Measurements from ENCODE around the gene ZSCAN12. TPM values are rescaled to one million over a fixed set of nuclear protein-coding genes. Genes with fewer than 3 reads are reported as not detected.

Gene ZSCAN12
- total and polyA plus RNA-seq, 2 experiments from 2014 or later: 2.0 to 7.3 TPM

DNA sequence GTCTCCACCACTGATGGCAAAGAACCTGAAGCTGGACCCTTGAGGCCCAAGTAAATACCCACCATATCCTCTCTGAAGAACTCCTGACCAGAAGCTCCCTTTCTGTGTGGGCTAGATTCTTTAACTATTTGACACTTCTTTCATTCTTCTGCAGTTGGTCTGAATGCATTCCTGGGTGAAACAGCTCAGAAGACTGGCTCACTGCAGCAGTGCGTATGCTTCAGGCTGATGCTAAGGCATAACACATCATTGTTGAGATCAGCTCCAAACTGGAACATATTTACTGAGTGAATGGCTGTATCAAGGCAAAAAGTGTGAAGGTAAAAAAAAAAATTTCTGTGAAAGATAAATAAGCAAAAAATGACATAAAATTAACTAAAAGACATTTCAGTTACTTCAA, 24.0 kb upstream of the ZSCAN12 start:
- H3K4me1 Mint-ChIP-seq: no peaks in the 10 kb centered on the region
- Histone ChIP-seq H3K27ac (ENCODE audit: low read depth) (no peak overlapping the region), H2AFZ (no peak overlapping the region), H3K4me1 (ENCODE audit: insufficient read depth) (no peaks in the 10 kb centered on the region), H4K20me1 (replicated peaks; ENCODE audit: insufficient read depth) (0 out of 2 replicates have a peak, but pooled peaks cover 3% of the 10 kb centered on the region), H3K36me3 (ENCODE audit: insufficient read depth) (no peaks in the 10 kb centered on the region), H3K9me2 (ENCODE audit: insufficient read depth) (no peaks in the 10 kb centered on the region), H3K27me3 (ENCODE audit: insufficient read depth) (no peaks in the 10 kb centered on the region), H3K4me3 (no peak overlapping the region), H3K4me2 (no peak overlapping the region), H3K79me2 (replicated peaks; ENCODE audit: insufficient read depth) (no peaks in the 10 kb centered on the region), H3F3A (replicated peaks; ENCODE audit: low read depth) (no peaks in the 10 kb centered on the region)
- DNase-seq (ENCODE audit: low spot score): no peak
- TF ChIP-seq ZNF114 (CRISPR knock-in tag; IDR thresholded peaks at IDR 0.05): no peak
- TF ChIP-seq, protein P1, sequence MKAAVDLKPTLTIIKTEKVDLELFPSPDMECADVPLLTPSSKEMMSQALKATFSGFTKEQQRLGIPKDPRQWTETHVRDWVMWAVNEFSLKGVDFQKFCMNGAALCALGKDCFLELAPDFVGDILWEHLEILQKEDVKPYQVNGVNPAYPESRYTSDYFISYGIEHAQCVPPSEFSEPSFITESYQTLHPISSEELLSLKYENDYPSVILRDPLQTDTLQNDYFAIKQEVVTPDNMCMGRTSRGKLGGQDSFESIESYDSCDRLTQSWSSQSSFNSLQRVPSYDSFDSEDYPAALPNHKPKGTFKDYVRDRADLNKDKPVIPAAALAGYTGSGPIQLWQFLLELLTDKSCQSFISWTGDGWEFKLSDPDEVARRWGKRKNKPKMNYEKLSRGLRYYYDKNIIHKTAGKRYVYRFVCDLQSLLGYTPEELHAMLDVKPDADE (IDR thresholded peaks at IDR 0.05): no peak
- H3K4me3 Mint-ChIP-seq: no peak overlapping the region
- H3K36me3 Mint-ChIP-seq (ENCODE audit: low read depth): peaks cover 15% of the 10 kb centered on the region
- 0 out of 3 replicates have a peak, but pooled peaks cover 6% of the 10 kb centered on the region for H3K9me3 Mint-ChIP-seq
- H3K27ac Mint-ChIP-seq: no peak overlapping the region
- H3K27me3 Mint-ChIP-seq (ENCODE audit: insufficient read depth, low read depth, poor library complexity): no peaks in the 10 kb centered on the region
- no peak for ATAC-seq

DNA sequence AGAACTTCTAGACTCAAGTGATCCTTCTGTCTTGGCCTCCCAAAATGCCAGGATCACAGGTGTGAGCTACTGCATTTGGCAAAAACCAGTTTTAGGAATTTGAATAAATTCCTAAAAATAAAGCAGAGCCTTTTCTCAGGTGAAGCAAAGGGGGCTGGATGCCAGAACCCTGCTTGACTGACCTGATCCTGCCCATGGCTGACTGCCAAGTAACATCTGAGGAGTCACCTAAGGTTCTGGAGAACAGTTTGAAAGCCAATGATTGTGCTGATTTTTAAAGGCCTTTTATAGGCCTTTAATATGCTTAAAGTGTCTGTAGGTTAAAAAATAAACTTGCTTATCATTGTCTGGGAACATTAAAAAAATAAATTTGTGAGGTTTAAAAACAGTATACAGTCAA, 14.1 kb upstream of the ZSCAN12 start:
- Histone ChIP-seq H3K4me2 (no peak overlapping the region), H4K20me1 (replicated peaks; ENCODE audit: insufficient read depth) (0 out of 2 replicates have a peak, but pooled peaks cover 3% of the 10 kb centered on the region), H3K4me3 (no peak overlapping the region), H3K9me2 (ENCODE audit: insufficient read depth) (no peaks in the 10 kb centered on the region), H2AFZ (no peak overlapping the region), H3K4me1 (ENCODE audit: insufficient read depth) (no peaks in the 10 kb centered on the region), H3K79me2 (replicated peaks; ENCODE audit: insufficient read depth) (no peaks in the 10 kb centered on the region), H3K36me3 (ENCODE audit: insufficient read depth) (no peaks in the 10 kb centered on the region), H3K27me3 (ENCODE audit: insufficient read depth) (no peaks in the 10 kb centered on the region), H3F3A (replicated peaks; ENCODE audit: low read depth) (no peaks in the 10 kb centered on the region), H3K27ac (ENCODE audit: low read depth) (no peak overlapping the region)
- no peak for DNase-seq (ENCODE audit: low spot score)
- Mint-ChIP-seq H3K27ac (no peak overlapping the region), H3K9me3 (no peaks in the 10 kb centered on the region), H3K4me3 (no peak overlapping the region), H3K27me3 (ENCODE audit: insufficient read depth, low read depth, poor library complexity) (no peaks in the 10 kb centered on the region), H3K4me1 (no peaks in the 10 kb centered on the region), H3K36me3 (ENCODE audit: low read depth) (no peaks in the 10 kb centered on the region)
- no peak for ATAC-seq
- TF ChIP-seq EZH2phosphoT487 (IDR thresholded peaks at IDR 0.05; ENCODE audit: unreplicated experiment) (no peak), CTCF (conservative IDR thresholded peaks at IDR 0.05; ENCODE audit: low read depth in 2 of 2) (no peak), POLR2AphosphoS5 (IDR thresholded peaks at IDR 0.05; ENCODE audit: low read depth) (no peak), NANOG (IDR thresholded peaks at IDR 0.05; ENCODE audit: borderline replicate concordance) (no peak), REST (IDR thresholded peaks at IDR 0.05; ENCODE audit: unreplicated experiment) (no peak), CREB1 (CRISPR knock-in tag; IDR thresholded peaks at IDR 0.05; ENCODE audit: low read depth) (no peak), ZNF331 (CRISPR knock-in tag; IDR thresholded peaks at IDR 0.05; ENCODE audit: low read depth) (no peak), ZNF114 (CRISPR knock-in tag; IDR thresholded peaks at IDR 0.05) (no peak)
- TF ChIP-seq, protein P2, sequence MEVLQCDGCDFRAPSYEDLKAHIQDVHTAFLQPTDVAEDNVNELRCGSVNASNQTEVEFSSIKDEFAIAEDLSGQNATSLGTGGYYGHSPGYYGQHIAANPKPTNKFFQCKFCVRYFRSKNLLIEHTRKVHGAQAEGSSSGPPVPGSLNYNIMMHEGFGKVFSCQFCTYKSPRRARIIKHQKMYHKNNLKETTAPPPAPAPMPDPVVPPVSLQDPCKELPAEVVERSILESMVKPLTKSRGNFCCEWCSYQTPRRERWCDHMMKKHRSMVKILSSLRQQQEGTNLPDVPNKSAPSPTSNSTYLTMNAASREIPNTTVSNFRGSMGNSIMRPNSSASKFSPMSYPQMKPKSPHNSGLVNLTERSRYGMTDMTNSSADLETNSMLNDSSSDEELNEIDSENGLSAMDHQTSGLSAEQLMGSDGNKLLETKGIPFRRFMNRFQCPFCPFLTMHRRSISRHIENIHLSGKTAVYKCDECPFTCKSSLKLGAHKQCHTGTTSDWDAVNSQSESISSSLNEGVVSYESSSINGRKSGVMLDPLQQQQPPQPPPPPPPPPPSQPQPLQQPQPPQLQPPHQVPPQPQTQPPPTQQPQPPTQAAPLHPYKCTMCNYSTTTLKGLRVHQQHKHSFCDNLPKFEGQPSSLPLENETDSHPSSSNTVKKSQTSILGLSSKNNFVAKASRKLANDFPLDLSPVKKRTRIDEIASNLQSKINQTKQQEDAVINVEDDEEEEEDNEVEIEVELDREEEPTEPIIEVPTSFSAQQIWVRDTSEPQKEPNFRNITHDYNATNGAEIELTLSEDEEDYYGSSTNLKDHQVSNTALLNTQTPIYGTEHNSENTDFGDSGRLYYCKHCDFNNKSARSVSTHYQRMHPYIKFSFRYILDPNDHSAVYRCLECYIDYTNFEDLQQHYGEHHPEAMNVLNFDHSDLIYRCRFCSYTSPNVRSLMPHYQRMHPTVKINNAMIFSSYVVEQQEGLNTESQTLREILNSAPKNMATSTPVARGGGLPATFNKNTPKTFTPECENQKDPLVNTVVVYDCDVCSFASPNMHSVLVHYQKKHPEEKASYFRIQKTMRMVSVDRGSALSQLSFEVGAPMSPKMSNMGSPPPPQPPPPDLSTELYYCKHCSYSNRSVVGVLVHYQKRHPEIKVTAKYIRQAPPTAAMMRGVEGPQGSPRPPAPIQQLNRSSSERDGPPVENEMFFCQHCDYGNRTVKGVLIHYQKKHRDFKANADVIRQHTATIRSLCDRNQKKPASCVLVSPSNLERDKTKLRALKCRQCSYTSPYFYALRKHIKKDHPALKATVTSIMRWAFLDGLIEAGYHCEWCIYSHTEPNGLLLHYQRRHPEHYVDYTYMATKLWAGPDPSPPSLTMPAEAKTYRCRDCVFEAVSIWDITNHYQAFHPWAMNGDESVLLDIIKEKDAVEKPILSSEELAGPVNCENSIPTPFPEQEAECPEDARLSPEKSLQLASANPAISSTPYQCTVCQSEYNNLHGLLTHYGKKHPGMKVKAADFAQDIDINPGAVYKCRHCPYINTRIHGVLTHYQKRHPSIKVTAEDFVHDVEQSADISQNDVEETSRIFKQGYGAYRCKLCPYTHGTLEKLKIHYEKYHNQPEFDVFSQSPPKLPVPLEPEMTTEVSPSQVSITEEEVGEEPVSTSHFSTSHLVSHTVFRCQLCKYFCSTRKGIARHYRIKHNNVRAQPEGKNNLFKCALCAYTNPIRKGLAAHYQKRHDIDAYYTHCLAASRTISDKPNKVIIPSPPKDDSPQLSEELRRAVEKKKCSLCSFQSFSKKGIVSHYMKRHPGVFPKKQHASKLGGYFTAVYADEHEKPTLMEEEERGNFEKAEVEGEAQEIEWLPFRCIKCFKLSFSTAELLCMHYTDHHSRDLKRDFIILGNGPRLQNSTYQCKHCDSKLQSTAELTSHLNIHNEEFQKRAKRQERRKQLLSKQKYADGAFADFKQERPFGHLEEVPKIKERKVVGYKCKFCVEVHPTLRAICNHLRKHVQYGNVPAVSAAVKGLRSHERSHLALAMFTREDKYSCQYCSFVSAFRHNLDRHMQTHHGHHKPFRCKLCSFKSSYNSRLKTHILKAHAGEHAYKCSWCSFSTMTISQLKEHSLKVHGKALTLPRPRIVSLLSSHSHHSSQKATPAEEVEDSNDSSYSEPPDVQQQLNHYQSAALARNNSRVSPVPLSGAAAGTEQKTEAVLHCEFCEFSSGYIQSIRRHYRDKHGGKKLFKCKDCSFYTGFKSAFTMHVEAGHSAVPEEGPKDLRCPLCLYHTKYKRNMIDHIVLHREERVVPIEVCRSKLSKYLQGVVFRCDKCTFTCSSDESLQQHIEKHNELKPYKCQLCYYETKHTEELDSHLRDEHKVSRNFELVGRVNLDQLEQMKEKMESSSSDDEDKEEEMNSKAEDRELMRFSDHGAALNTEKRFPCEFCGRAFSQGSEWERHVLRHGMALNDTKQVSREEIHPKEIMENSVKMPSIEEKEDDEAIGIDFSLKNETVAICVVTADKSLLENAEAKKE (CRISPR knock-in tag; IDR thresholded peaks at IDR 0.05): no peak

Data from GM23338 (cell line).